Panc1 (cell line): Measurements from ENCODE around the gene AP4B1. TPM values are rescaled to one million over a fixed set of nuclear protein-coding genes. Genes with fewer than 3 reads are reported as not detected.

ENCODE experiments used
- ATAC-seq: fragments of 200-7000 bp; cut with Tn5 transposase; 2 replicates; pipeline ENCODE4 v1.9.1; 2020; ENCODE audit warnings: mild to moderate bottlenecking, moderate library complexity
- BruUV-seq: library from RNA; stranded (reverse); fragments of 400-500 nt; replicated peaks from 2 replicates; lab custom pipeline; 2021; lab: Mats Ljungman, UMichigan
- CTCF ChIA-PET: fragments of 300-600 bp; sonication (Branson Sonifier 250); formaldehyde crosslinking; loops from one replicate; lab custom pipeline; 2022; ENCODE audit warnings: antibody characterized with exemption; lab: Charles Lee
- POLR2A ChIA-PET: fragments of 300-600 bp; sonication (Branson Sonifier 250); formaldehyde crosslinking; loops from one replicate; lab custom pipeline; 2022; ENCODE audit warnings: antibody characterized with exemption; lab: Charles Lee
- DNase-seq: peaks from one replicate; pipeline ENCODE4 v3.0.0-alpha.2; 2010; ENCODE audit warnings: low read depth, low spot score
- H3K27ac ChIP-seq: 2 replicates; pipeline ENCODE4 v1.5.1; 2011; ENCODE audit warnings: mild to moderate bottlenecking, low read length, inconsistent platforms
- H3K27me3 ChIP-seq: fragments of 200-500 bp; sonication (Bioruptor generic); 2 replicates; pipeline ENCODE4 v1.6.0; 2014; ENCODE audit warnings: low read length, inconsistent platforms; ENCODE audit not compliant: control insufficient read depth, insufficient read depth
- H3K36me3 ChIP-seq: fragments of 200-500 bp; sonication (Bioruptor generic); 2 replicates; pipeline ENCODE4 v1.5.1; 2014; ENCODE audit warnings: inconsistent platforms, mild to moderate bottlenecking, low read length, moderate library complexity; ENCODE audit not compliant: control insufficient read depth, insufficient read depth
- H3K4me1 ChIP-seq: 2 replicates; pipeline ENCODE4 v1.5.1; 2011; ENCODE audit warnings: inconsistent platforms, mild to moderate bottlenecking, low read length, moderate library complexity; ENCODE audit not compliant: control insufficient read depth, insufficient read depth
- H3K4me3 ChIP-seq, 2 experiments: 2 replicates each; pipeline ENCODE4 v1.5.1; 2011 to 2012; ENCODE audit warnings: low read depth in 2 of 2, low read length in 2 of 2, mild to moderate bottlenecking in 2 of 2, inconsistent platforms in 1 of 2, moderate library complexity in 1 of 2
- H3K9me3 ChIP-seq: fragments of 200-500 bp; sonication (Bioruptor generic); 2 replicates; pipeline ENCODE4 v1.5.1; 2014; ENCODE audit warnings: low read depth, mild to moderate bottlenecking, inconsistent platforms, low read length, moderate library complexity; ENCODE audit not compliant: control insufficient read depth, insufficient read depth
- POLR2AphosphoS5 ChIP-seq: IDR thresholded peaks from 2 replicates; pipeline ENCODE4 v1.6.1; 2012; ENCODE audit warnings: mild to moderate bottlenecking, low read depth, low read length, moderate library complexity
- SIN3A ChIP-seq: IDR thresholded peaks from 2 replicates; pipeline ENCODE4 v1.6.1; 2012; ENCODE audit warnings: low read depth, mild to moderate bottlenecking, low read length, moderate library complexity, borderline replicate concordance; ENCODE audit not compliant: insufficient read depth
- TCF7L2 ChIP-seq: IDR thresholded peaks from 2 replicates; pipeline ENCODE4 v1.6.1; 2011; ENCODE audit warnings: mild to moderate bottlenecking, low read depth, low read length, inconsistent platforms
- in situ Hi-C: cut with HindIII; loops from 2 replicates; pipeline ENCODE4 v1.10.0; 2016; ENCODE audit warnings: low sequenced_read_pairs, low pct_unique_long_range_greater_than_20kb
- intact Hi-C: fragments of 100-400 bp; cut with micrococcal nuclease; formaldehyde crosslinking; loops from one replicate; pipeline ENCODE4 v1.10.0; 2022; ENCODE audit not compliant: unreplicated experiment
- total RNA-seq: library from RNA; stranded (reverse); gene quantifications from one replicate; pipeline ENCODE4 v1.2.1, GENCODE V29; 2021; ENCODE audit not compliant: unreplicated experiment
- TF ChIP-seq, protein P1 (sequence below), 2 experiments: IDR thresholded peaks; 2 replicates each; pipeline ENCODE4 v1.6.1; 2011 to 2012; ENCODE audit warnings: low read depth in 2 of 2, control low read depth in 1 of 2, low read length in 1 of 2, mild to moderate bottlenecking in 1 of 2, moderate library complexity in 1 of 2; ENCODE audit not compliant: insufficient read depth in 1 of 2
- TF ChIP-seq, protein P2 (sequence below): fragments of 450-650 bp; IDR thresholded peaks from 2 replicates; pipeline ENCODE4 v1.5.1; 2017; ENCODE audit warnings: mild to moderate bottlenecking

Gene AP4B1
- total RNA-seq, 1 experiment from 2014 or later, result 14.2 TPM

DNA sequence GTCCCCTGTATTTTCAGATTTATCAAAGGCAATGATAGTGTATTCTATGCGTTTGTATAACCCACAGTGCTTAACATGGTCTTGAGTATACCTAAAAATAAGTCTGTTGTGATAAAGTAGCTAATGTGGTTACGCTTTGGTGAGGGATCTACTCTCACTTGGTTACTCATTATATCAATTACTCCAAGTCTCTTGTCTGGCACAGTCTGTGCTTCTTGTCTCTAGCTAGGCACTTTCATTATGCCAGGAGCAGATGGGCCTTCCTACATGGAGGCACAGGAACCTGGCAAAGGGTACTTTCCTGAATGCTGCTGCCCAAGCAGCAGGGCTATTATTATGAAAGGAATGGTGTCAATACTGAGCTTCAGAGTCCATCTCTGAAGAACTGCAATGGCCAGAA, 28.9 kb downstream of the AP4B1 start:
- CTCF ChIA-PET, result interaction anchor here (0.7 kb wide), 1 partner anchor 802 kb away, joined by 3 read pairs; no protein-coding TSS in a partner anchor

DNA sequence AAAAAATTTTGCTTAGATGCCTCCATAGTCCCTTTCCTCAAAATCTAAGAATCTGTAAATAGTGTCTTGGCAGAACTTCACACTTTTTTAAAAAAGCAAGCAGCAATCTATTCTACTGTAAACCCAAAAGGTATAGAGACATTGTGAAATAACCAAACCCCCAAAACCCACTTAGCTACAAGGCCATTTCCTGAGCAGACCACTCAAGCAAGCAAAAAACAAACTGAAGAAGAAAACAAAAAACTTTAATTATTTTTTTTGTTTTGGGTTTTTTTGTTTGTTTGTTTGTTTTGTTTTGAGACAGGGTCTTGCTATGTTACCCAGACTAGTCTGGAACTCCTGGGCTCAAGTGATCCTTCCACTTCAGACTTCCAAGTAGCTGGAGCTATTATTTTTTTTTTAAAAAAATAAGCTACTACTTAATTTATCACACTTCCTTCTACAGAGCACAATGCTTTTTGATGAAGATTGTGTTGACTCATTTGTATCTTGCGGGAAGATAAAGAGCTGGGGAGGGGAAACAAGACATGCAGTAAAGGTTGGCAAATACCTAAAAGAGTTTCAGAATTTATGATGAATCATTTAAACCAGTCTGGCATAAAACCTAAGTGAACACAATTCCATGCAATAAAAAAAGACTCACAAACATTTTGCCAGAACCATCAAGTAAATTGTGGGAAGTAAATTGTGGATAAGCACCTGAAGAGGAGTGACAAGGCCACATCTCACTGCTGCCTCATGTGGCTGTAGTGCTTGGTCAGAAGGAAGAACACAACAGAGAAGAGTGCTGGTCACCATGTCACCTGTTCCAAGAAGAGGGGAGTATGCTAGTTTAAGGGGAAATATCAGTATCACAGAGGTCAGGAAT, 30.4 kb downstream of the AP4B1 start:
- H3K4me3 ChIP-seq, result no peak overlapping the region
- in situ Hi-C loops (no loop called here), intact Hi-C loops (no loop called here)
- BruUV-seq, result no TSS peak
- ATAC-seq (no peak), DNase-seq (no peak)
- ChIA-PET POLR2A (no interaction called here), CTCF (no interaction called here)
- TF ChIP-seq, protein P1, sequence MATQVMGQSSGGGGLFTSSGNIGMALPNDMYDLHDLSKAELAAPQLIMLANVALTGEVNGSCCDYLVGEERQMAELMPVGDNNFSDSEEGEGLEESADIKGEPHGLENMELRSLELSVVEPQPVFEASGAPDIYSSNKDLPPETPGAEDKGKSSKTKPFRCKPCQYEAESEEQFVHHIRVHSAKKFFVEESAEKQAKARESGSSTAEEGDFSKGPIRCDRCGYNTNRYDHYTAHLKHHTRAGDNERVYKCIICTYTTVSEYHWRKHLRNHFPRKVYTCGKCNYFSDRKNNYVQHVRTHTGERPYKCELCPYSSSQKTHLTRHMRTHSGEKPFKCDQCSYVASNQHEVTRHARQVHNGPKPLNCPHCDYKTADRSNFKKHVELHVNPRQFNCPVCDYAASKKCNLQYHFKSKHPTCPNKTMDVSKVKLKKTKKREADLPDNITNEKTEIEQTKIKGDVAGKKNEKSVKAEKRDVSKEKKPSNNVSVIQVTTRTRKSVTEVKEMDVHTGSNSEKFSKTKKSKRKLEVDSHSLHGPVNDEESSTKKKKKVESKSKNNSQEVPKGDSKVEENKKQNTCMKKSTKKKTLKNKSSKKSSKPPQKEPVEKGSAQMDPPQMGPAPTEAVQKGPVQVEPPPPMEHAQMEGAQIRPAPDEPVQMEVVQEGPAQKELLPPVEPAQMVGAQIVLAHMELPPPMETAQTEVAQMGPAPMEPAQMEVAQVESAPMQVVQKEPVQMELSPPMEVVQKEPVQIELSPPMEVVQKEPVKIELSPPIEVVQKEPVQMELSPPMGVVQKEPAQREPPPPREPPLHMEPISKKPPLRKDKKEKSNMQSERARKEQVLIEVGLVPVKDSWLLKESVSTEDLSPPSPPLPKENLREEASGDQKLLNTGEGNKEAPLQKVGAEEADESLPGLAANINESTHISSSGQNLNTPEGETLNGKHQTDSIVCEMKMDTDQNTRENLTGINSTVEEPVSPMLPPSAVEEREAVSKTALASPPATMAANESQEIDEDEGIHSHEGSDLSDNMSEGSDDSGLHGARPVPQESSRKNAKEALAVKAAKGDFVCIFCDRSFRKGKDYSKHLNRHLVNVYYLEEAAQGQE (IDR thresholded peaks at IDR 0.05; ENCODE audit: insufficient read depth in 1 of 2, low read depth in 2 of 2, low read length in 1 of 2), result no peak
- TF ChIP-seq, protein P2, sequence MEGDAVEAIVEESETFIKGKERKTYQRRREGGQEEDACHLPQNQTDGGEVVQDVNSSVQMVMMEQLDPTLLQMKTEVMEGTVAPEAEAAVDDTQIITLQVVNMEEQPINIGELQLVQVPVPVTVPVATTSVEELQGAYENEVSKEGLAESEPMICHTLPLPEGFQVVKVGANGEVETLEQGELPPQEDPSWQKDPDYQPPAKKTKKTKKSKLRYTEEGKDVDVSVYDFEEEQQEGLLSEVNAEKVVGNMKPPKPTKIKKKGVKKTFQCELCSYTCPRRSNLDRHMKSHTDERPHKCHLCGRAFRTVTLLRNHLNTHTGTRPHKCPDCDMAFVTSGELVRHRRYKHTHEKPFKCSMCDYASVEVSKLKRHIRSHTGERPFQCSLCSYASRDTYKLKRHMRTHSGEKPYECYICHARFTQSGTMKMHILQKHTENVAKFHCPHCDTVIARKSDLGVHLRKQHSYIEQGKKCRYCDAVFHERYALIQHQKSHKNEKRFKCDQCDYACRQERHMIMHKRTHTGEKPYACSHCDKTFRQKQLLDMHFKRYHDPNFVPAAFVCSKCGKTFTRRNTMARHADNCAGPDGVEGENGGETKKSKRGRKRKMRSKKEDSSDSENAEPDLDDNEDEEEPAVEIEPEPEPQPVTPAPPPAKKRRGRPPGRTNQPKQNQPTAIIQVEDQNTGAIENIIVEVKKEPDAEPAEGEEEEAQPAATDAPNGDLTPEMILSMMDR, result peak; percentile 33; the same call in 1 of the 2 replicates
- no peak for TF ChIP-seq TCF7L2
- no peaks in the 10 kb centered on the region for H3K36me3 ChIP-seq
- H3K27ac ChIP-seq, result no peak overlapping the region
- H3K9me3 ChIP-seq, result no peaks in the 10 kb centered on the region
- H3K27me3 ChIP-seq, result no peaks in the 10 kb centered on the region
- H3K4me1 ChIP-seq, result no peaks in the 10 kb centered on the region

More for the DNA sequence above, 28.9 kb downstream of the AP4B1 start:
- in situ Hi-C loops, result no loop called here
- no peaks in the 10 kb centered on the region for H3K27me3 ChIP-seq
- H3K4me1 ChIP-seq, result no peaks in the 10 kb centered on the region
- no peak for TF ChIP-seq TCF7L2
- no peak for TF ChIP-seq SIN3A
- TF ChIP-seq POLR2AphosphoS5, result no peak
- TF ChIP-seq, protein P1 (IDR thresholded peaks at IDR 0.05; ENCODE audit: insufficient read depth in 1 of 2, low read depth in 2 of 2, low read length in 1 of 2), result no peak
- TF ChIP-seq, protein P2, result no peak
- BruUV-seq, result no TSS peak
- no peak overlapping the region for H3K4me3 ChIP-seq
- H3K9me3 ChIP-seq, result no peaks in the 10 kb centered on the region
- no peak for ATAC-seq
- intact Hi-C loops, result no loop called here
- DNase-seq, result no peak
- H3K27ac ChIP-seq, result no peak overlapping the region
- H3K36me3 ChIP-seq, result no peaks in the 10 kb centered on the region
- POLR2A ChIA-PET, result interaction anchor here (0.7 kb wide), 1 partner anchor 12 kb away, joined by 3 read pairs; no protein-coding TSS in a partner anchor
